Measurements from ENCODE around the gene CASP6.
"Not testable (repeated sequence)": the region's sequence is repeated elsewhere in the genome, so short reads cannot be mapped to it uniquely, and the experiment has no call there.

Gene CASP6

GRCh38 chr4:109698656-109699055 is 4.6 kb downstream of the CASP6 start:
- H3K9me3 Mint-ChIP-seq, result no peaks in the 10 kb centered on the region
- H3K4me3 Mint-ChIP-seq, result no peak overlapping the region
- H3K36me3 Mint-ChIP-seq, result peaks cover 20% of the 10 kb centered on the region
- peaks cover 52% of the 10 kb centered on the region for H3K4me1 Mint-ChIP-seq
- H3K27ac Mint-ChIP-seq, result peak overlapping the region; percentile 60
- no peaks in the 10 kb centered on the region for H3K27me3 Mint-ChIP-seq

GRCh38 chr4:109691411-109691920 is 11.8 kb downstream of the CASP6 start:
- Mint-ChIP-seq H3K4me1 (peaks cover 49% of the 10 kb centered on the region), H3K4me3 (peak overlapping the region; percentile 19), H3K9me3 (no peaks in the 10 kb centered on the region), H3K27ac (peak overlapping the region; percentile 95), H3K36me3 (peaks cover 31% of the 10 kb centered on the region), H3K27me3 (no peaks in the 10 kb centered on the region)

GRCh38 chr4:109690690-109691410 is 12.4 kb downstream of the CASP6 start:
- Mint-ChIP-seq H3K27me3 (no peaks in the 10 kb centered on the region), H3K36me3 (peaks cover 30% of the 10 kb centered on the region), H3K27ac (peak overlapping the region; percentile 95), H3K4me1 (peaks cover 46% of the 10 kb centered on the region), H3K9me3 (no peaks in the 10 kb centered on the region), H3K4me3 (peak overlapping the region; percentile 49)

- peaks cover 35% of the 10 kb centered on the region for H3K4me1 Mint-ChIP-seq
- H3K27me3 Mint-ChIP-seq, result no peaks in the 10 kb centered on the region
- H3K4me3 Mint-ChIP-seq, result no peak overlapping the region
- H3K9me3 Mint-ChIP-seq, result no peaks in the 10 kb centered on the region
- H3K27ac Mint-ChIP-seq, result peak overlapping the region; percentile 86
- peaks cover 19% of the 10 kb centered on the region for H3K36me3 Mint-ChIP-seq
Observed at GRCh38 chr4:109684727-109685126, 18.5 kb downstream of the CASP6 start.

- peaks cover 31% of the 10 kb centered on the region for H3K4me1 Mint-ChIP-seq
- peaks cover 19% of the 10 kb centered on the region for H3K36me3 Mint-ChIP-seq
- H3K27ac Mint-ChIP-seq, result peak overlapping the region; percentile 82
Observed at GRCh38 chr4:109683621-109684253, 19.5 kb downstream of the CASP6 start.

GRCh38 chr4:109682875-109683274 is 20.4 kb downstream of the CASP6 start:
- H3K4me3 Mint-ChIP-seq, result no peak overlapping the region
- peak overlapping the region; percentile 20 for H3K27ac Mint-ChIP-seq
- H3K9me3 Mint-ChIP-seq, result no peaks in the 10 kb centered on the region
- no peaks in the 10 kb centered on the region for H3K27me3 Mint-ChIP-seq
- peaks cover 19% of the 10 kb centered on the region for H3K36me3 Mint-ChIP-seq
- H3K4me1 Mint-ChIP-seq, result peaks cover 31% of the 10 kb centered on the region

More at GRCh38 chr4:109683621-109684253, 19.5 kb downstream of the CASP6 start:
- Mint-ChIP-seq H3K4me3 (no peak overlapping the region), H3K9me3 (no peaks in the 10 kb centered on the region), H3K27me3 (no peaks in the 10 kb centered on the region)

GRCh38 chr4:109678925-109679324 is 24.3 kb downstream of the CASP6 start:
- Mint-ChIP-seq H3K36me3 (peaks cover 12% of the 10 kb centered on the region), H3K4me1 (peaks cover 39% of the 10 kb centered on the region)
- not testable (repeated sequence) for H3K27me3 Mint-ChIP-seq, H3K27ac Mint-ChIP-seq, H3K9me3 Mint-ChIP-seq, H3K4me3 Mint-ChIP-seq

- H3K27ac Mint-ChIP-seq, H3K27me3 Mint-ChIP-seq, H3K4me3 Mint-ChIP-seq, H3K9me3 Mint-ChIP-seq: not testable (repeated sequence)
- H3K36me3 Mint-ChIP-seq, result peaks cover 14% of the 10 kb centered on the region
- peaks cover 40% of the 10 kb centered on the region for H3K4me1 Mint-ChIP-seq
Observed at GRCh38 chr4:109678472-109678871, 24.8 kb downstream of the CASP6 start.

GRCh38 chr4:109676886-109677285 is 26.4 kb downstream of the CASP6 start:
- peaks cover 40% of the 10 kb centered on the region for H3K4me1 Mint-ChIP-seq
- peak overlapping the region; percentile 47 for H3K27ac Mint-ChIP-seq
- H3K9me3 Mint-ChIP-seq, result no peaks in the 10 kb centered on the region
- no peak overlapping the region for H3K4me3 Mint-ChIP-seq
- H3K36me3 Mint-ChIP-seq, result peaks cover 15% of the 10 kb centered on the region
- H3K27me3 Mint-ChIP-seq, result no peaks in the 10 kb centered on the region

- no peak overlapping the region for H3K27ac Mint-ChIP-seq
Observed at GRCh38 chr4:109675843-109676242, 27.4 kb downstream of the CASP6 start.

GRCh38 chr4:109675181-109675580 is 28.1 kb downstream of the CASP6 start:
- H3K27ac Mint-ChIP-seq, result peak overlapping the region; percentile 72
- H3K27me3 Mint-ChIP-seq, result no peaks in the 10 kb centered on the region
- peaks cover 43% of the 10 kb centered on the region for H3K4me1 Mint-ChIP-seq
- H3K9me3 Mint-ChIP-seq, result no peaks in the 10 kb centered on the region
- peaks cover 22% of the 10 kb centered on the region for H3K36me3 Mint-ChIP-seq
- no peak overlapping the region for H3K4me3 Mint-ChIP-seq

More at GRCh38 chr4:109675843-109676242, 27.4 kb downstream of the CASP6 start:
- Mint-ChIP-seq H3K4me1 (peaks cover 48% of the 10 kb centered on the region), H3K9me3 (no peaks in the 10 kb centered on the region), H3K36me3 (peaks cover 22% of the 10 kb centered on the region), H3K4me3 (no peak overlapping the region), H3K27me3 (no peaks in the 10 kb centered on the region)

- no peaks in the 10 kb centered on the region for H3K9me3 Mint-ChIP-seq
- H3K4me1 Mint-ChIP-seq, result peaks cover 59% of the 10 kb centered on the region
- H3K4me3 Mint-ChIP-seq, result no peak overlapping the region
- H3K36me3 Mint-ChIP-seq, result peaks cover 26% of the 10 kb centered on the region
- H3K27ac Mint-ChIP-seq, result no peak overlapping the region
- H3K27me3 Mint-ChIP-seq, result no peaks in the 10 kb centered on the region
Observed at GRCh38 chr4:109673303-109673702, 29.9 kb downstream of the CASP6 start.

GRCh38 chr4:109672169-109672930 is 30.9 kb downstream of the CASP6 start:
- Mint-ChIP-seq H3K4me1 (peaks cover 68% of the 10 kb centered on the region), H3K27me3 (no peaks in the 10 kb centered on the region), H3K9me3 (no peaks in the 10 kb centered on the region), H3K36me3 (peaks cover 26% of the 10 kb centered on the region), H3K27ac (no peak overlapping the region), H3K4me3 (no peak overlapping the region)

- Mint-ChIP-seq H3K9me3 (no peaks in the 10 kb centered on the region), H3K4me1 (peaks cover 74% of the 10 kb centered on the region), H3K4me3 (peak overlapping the region; percentile 34), H3K36me3 (peaks cover 28% of the 10 kb centered on the region), H3K27ac (peak overlapping the region; percentile 91), H3K27me3 (no peaks in the 10 kb centered on the region)
Observed at GRCh38 chr4:109671350-109671749, 31.9 kb downstream of the CASP6 start.

GRCh38 chr4:109665783-109666485 is 37.3 kb downstream of the CASP6 start:
- H3K4me3 Mint-ChIP-seq, result peak overlapping the region; percentile 33
- no peaks in the 10 kb centered on the region for H3K27me3 Mint-ChIP-seq
- peak overlapping the region; percentile 69 for H3K27ac Mint-ChIP-seq
- H3K9me3 Mint-ChIP-seq, result no peaks in the 10 kb centered on the region
- peaks cover 15% of the 10 kb centered on the region for H3K36me3 Mint-ChIP-seq
- peaks cover 78% of the 10 kb centered on the region for H3K4me1 Mint-ChIP-seq

Data from activated naive CD4-positive, alpha-beta T cell treated with anti-CD3 and anti-CD28 coated beads, Interleukin-2, amount 50 U/mL, for 24 hours (primary cell).